GM21825 (cell line): Measurements from ENCODE around the gene TMEM218.
"Not testable (repeated sequence)": the region's sequence is repeated elsewhere in the genome, so short reads cannot be mapped to it uniquely, and the experiment has no call there.

Source experiments
- ATAC-seq: cut with Tn5 transposase; IDR thresholded peaks from one replicate; pipeline ENCODE4 v1.9.1; 2021; ENCODE audit warnings: mild to moderate bottlenecking, moderate library complexity; ENCODE audit not compliant: unreplicated experiment

The TMEM218 gene

DNA sequence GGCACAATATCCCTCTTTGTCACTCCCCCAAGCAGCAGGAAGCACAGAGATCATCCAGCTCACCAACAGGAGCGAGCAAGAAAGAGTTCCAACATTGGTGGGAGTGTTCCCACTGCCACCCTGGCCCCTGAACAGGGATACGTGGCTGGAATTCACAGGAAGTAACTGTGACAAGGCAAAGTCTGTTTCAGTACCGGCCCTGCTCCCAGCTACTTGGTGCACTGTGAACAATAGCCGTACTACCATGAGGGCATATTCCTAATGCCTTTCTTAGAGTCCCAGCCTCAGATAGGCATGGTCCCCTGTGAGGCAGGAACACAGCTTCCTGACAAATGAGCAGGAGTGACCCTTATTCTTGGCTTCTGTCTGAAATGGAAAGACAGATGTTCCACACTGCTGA, 50.1 kb downstream of the TMEM218 start:
- no peak for ATAC-seq

DNA sequence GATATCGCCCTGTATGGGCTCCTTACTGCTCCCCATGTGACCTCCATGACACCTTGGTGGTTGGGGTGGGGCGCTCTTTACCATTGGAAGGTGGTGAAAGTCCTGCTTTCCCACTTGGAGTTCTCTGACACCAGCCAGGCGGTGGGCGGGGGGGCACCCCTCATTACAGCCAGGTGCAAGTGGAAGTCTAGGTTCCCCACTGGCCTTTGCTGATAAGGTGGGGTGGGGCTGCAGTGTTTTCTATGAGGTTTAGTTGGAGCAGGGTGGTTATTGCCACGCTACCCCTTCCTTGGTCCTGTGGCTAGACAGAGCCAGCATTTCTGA, 53.8 kb downstream of the TMEM218 start:
- ATAC-seq: no peak

DNA sequence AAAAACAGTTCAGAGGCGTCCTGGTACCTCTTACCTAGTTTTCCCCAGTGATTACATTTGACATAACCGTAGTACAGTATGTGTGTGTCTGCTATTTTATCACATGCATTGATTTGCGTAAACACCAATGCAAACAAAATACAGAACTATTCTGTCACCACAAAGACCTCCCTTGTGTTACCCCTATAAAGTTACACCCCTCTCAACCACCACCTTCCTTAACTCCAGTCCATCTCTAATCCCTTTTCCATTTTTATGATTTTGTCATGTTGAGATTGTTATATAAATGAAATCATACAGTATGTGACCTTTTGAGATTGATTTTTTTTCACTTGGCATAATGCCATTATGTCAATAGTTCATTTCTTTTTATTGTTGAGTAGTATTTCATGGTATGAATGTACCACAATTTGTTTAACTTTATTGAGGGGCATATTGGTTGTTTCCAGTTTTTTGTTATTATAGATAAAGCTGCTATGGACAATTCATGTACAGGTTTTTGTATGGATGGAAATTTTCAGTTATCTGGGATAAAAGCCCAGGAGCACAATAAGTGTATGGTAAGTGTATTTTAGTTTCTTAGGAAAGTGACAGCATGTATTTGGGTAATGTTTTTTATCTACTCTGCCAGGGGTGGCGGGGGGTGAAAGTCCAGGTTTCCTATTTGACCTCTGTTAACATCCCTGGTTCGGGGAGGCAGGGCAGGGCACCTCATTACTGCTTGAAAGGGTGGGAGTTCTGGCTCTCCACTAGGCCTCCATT, 54.3 kb downstream of the TMEM218 start:
- ATAC-seq: no peak

DNA sequence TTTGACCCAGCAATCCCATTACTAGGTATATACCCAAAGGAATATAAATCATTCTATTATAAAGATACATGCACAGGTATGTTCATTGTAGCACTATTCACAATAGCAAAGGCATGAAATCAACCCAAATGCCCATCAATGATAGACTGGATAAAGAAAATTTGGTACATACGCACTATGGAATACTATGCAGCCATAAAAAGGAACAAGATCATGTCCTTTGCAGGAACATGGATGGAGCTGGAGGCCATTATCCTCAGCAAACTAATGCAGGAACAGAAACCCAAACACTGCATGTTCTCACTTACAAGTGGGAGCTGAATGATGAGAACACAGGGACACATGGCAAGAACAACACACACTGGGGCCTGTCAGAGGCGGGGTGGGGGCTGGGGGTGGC, 55.3 kb downstream of the TMEM218 start:
- ATAC-seq: not testable (repeated sequence)

DNA sequence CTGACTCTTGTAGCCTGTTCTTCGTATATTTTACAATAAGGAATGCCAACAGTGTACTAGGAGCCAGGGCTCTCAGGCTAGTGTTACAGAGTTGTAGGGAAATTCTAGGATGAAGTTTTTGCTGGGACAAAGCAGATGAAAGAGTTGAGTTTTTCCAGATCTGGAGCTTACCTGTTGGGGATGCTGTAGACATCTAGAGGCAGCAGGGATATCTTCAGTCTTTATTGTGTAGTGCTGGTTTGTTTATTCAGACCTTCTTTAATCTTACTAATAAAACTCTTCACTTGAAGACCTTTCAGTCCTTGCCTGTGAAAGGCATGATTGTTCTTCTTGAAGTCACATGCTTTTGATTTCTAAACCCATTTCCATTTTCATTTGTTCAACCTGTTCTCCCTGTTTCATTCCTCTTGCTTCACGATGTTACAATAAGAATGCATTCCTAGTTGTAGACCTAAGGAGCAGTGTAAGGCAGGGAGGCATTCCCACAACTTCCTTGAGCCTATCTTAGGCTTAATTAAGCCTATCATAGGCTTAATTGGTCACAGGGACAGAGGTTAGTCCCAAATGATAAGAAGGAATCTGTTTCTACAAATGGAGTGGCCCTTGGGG, 56.2 kb downstream of the TMEM218 start:
- no peak for ATAC-seq

DNA sequence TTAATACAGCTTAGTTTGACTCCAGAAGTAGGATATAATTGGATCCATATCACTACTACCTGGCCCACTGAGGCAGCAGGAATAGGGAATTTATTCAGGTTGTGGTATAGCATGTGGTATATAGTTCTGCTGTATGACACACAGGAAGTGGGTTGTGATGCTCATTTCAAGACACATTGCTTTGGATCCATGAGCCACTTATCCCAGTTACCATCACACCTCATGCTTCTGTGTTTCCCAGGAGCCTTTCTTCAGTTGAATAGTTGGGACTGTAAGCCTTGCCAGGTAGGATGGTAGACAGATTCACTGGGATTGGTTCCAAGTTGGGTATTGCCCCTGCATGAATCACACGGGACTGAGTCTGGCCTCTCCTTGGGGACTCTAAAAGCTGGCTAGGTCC, 58.3 kb downstream of the TMEM218 start:
- ATAC-seq: no peak

DNA sequence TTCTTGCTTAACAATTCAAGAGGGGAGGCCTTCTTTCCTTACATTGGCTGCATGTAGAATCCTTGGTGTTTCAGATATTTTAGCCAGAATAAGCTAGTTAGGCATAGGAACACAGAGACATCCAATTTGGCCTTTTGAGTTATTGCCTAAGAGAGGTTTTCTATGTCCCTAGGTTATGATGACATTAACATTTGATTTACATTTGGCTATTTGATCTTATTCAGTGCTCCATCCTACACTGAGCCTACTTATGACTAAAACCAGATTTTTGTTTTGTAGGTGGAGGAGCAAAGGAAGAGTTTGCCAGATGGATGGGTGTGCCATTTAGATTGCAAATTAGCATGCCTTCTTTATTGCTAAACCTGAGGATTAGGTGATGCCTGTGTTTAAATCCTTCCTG, 59.4 kb downstream of the TMEM218 start:
- ATAC-seq: no peak

DNA sequence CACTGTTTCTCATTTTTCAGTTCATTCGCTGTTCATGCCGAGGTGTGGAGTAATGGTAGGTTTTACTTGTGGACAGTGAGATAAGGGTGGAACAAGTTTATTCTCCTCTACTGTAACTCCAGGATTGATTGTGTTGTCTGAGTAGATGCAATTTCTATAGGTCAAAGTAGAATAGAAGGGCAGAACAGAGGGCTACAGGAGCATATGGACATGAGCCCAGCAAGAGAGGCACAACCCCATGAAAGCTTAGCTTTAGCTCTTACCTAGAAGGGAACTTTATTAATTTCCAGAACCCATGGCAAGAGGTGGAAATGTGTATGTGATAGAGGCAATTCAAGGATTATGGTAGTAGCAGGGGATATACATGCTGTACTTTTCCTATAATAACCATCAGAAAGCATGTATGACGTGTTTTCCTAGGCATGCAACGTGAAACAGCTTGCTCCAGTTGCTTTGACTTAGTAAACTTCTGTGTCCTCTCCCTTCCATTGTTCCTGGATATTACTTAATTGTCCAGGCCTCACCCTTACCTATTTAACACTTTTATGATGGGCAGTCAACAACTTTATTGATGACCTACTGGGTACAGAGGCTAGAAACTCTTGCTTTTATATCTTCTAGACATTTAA, 62.1 kb downstream of the TMEM218 start:
- ATAC-seq: no peak
